B cell (primary cell): ENCODE results near the gene DCDC2C. TPM values are rescaled to one million over a fixed set of nuclear protein-coding genes. Genes with fewer than 3 reads are reported as not detected.

Experiments used
- ATAC-seq: fragments of 200-7000 bp; cut with Tn5 transposase; one replicate; pipeline ENCODE4 v1.10.0; 2021; ENCODE audit warnings: low read depth, mild to moderate bottlenecking, moderate number of reproducible peaks, moderate library complexity
- CTCF ChIA-PET: fragments of 350-600 bp; sonication (Branson Sonifier 250); formaldehyde crosslinking; loops from one replicate; lab custom pipeline; 2021; ENCODE audit warnings: antibody characterized with exemption, inconsistent platforms; lab: Charles Lee
- POLR2A ChIA-PET: fragments of 350-600 bp; sonication (Branson Sonifier 250); formaldehyde crosslinking; loops from one replicate; lab custom pipeline; 2021; ENCODE audit warnings: antibody characterized with exemption; lab: Charles Lee
- DNase-seq: peaks from one replicate; pipeline ENCODE4 v3.0.0; 2013
- H2AFZ ChIP-seq: 2 replicates; pipeline ENCODE4 v1.6.1; 2012; ENCODE audit warnings: mild to moderate bottlenecking, low read depth, low read length; ENCODE audit not compliant: insufficient read depth, poor library complexity, severe bottlenecking
- H3K27ac ChIP-seq, 2 donors: 1 replicate in 1 of 2; 2 replicates in 1 of 2; pipeline ENCODE4 v1.5.1; 2012 to 2013; ENCODE audit warnings: low read length in 2 of 2, mild to moderate bottlenecking in 2 of 2, moderate library complexity in 1 of 2
- H3K27me3 ChIP-seq, 4 experiments: fragments of 200-600 bp in 1 of 4; sonication (generic) in 1 of 4; replicated peaks in 1 of 4; 1 replicate in 2 of 4; 2 replicates in 2 of 4; pipeline versions ENCODE4 v1.6.1 to v1.7.0; 2013 to 2016; ENCODE audit warnings: low read length in 3 of 4, mild to moderate bottlenecking in 2 of 4, mixed read lengths in 1 of 4, moderate library complexity in 1 of 4; ENCODE audit not compliant: insufficient read depth in 4 of 4, control insufficient read depth in 3 of 4; ENCODE audit errors: control extremely low read depth in 1 of 4
- H3K36me3 ChIP-seq, 2 experiments: replicated peaks in 1 of 2; 1 replicate in 1 of 2; 2 replicates in 1 of 2; pipeline versions ENCODE4 v1.6.1 to v1.7.1; 2013; ENCODE audit warnings: low read length in 1 of 2; ENCODE audit not compliant: insufficient read depth in 2 of 2, control insufficient read depth in 1 of 2; ENCODE audit errors: control extremely low read depth in 1 of 2, extremely low read depth in 1 of 2
- H3K4me1 ChIP-seq, 2 donors: fragments of 200-600 bp in 1 of 2; sonication (generic) in 1 of 2; 1 replicate in 1 of 2; 2 replicates in 1 of 2; pipeline versions ENCODE4 v1.5.1 to v1.6.1; 2013 to 2017; ENCODE audit warnings: low read length in 2 of 2; ENCODE audit not compliant: control insufficient read depth in 2 of 2, insufficient read depth in 2 of 2
- H3K4me2 ChIP-seq: replicated peaks from 2 replicates; pipeline ENCODE3; 2012; ENCODE audit warnings: mild to moderate bottlenecking, low read depth, low read length; ENCODE audit not compliant: poor library complexity, severe bottlenecking
- H3K4me3 ChIP-seq, 5 experiments: fragments of 200-600 bp in 1 of 5; sonication (generic) in 1 of 5; 1 replicate in 3 of 5; 2 replicates in 2 of 5; pipeline versions ENCODE4 v1.5.1 to v1.7.0; 2011 to 2016; ENCODE audit warnings: low read length in 4 of 5, mild to moderate bottlenecking in 4 of 5, low read depth in 2 of 5, control low read depth in 1 of 5, moderate library complexity in 1 of 5; ENCODE audit not compliant: insufficient read depth in 1 of 5; ENCODE audit errors: control extremely low read depth in 1 of 5, extremely low read depth in 1 of 5
- H3K79me2 ChIP-seq: fragments of 200-600 bp; sonication (generic); one replicate; pipeline ENCODE4 v1.6.0; 2016; ENCODE audit warnings: low read length; ENCODE audit not compliant: control insufficient read depth, insufficient read depth
- H3K9ac ChIP-seq: fragments of 200-600 bp; sonication (generic); 2 replicates; pipeline ENCODE4 v1.6.1; 2017; ENCODE audit warnings: mild to moderate bottlenecking, low read length, moderate library complexity
- H3K9me3 ChIP-seq, 3 donors: one replicate each; pipeline versions ENCODE4 v1.6.1 to v1.7.1; 2013; ENCODE audit warnings: low read length in 2 of 3; ENCODE audit not compliant: control insufficient read depth in 2 of 3, insufficient read depth in 1 of 3; ENCODE audit errors: control extremely low read depth in 1 of 3
- H4K20me1 ChIP-seq: 2 replicates; pipeline ENCODE4 v1.6.0; 2012; ENCODE audit warnings: mild to moderate bottlenecking, low read length; ENCODE audit not compliant: insufficient read depth, control insufficient read depth, poor library complexity, severe bottlenecking
- H3K27ac Mint-ChIP-seq: one replicate; pipeline ENCODE4 v1.8.0; 2021; ENCODE audit warnings: mixed read lengths
- H3K27me3 Mint-ChIP-seq: one replicate; pipeline ENCODE4 v1.8.0; 2021; ENCODE audit warnings: mixed read lengths
- H3K4me1 Mint-ChIP-seq: one replicate; pipeline ENCODE4 v1.8.0; 2021; ENCODE audit warnings: mixed read lengths
- H3K4me3 Mint-ChIP-seq: one replicate; pipeline ENCODE4 v1.8.0; 2021; ENCODE audit warnings: mixed read lengths
- H3K9me3 Mint-ChIP-seq: one replicate; pipeline ENCODE4 v1.8.0; 2022; ENCODE audit warnings: mixed read lengths; ENCODE audit not compliant: insufficient read depth
- CTCF ChIP-seq: fragments of 200-600 bp; IDR thresholded peaks from one replicate; pipeline ENCODE4 v1.8.0; 2022; ENCODE audit warnings: antibody characterized with exemption, mild to moderate bottlenecking
- EZH2 ChIP-seq: IDR thresholded peaks from 2 replicates; pipeline ENCODE4 v1.6.1; 2012; ENCODE audit warnings: borderline replicate concordance, low read depth, mild to moderate bottlenecking, moderate library complexity, low read length; ENCODE audit not compliant: insufficient read depth, poor library complexity, severe bottlenecking
- WGBS: methylation state at CpG from one replicate; pipeline ENCODE4 v1.1.5; 2013; ENCODE audit warnings: missing lambda C conversion rate; ENCODE audit not compliant: insufficient coverage; 5-methylcytosine and 5-hydroxymethylcytosine counted together
- intact Hi-C: fragments of 100-400 bp; cut with micrococcal nuclease; formaldehyde crosslinking; loops from one replicate; pipeline ENCODE4 v1.10.0; 2022
- polyA plus RNA-seq: library from polyadenylated mRNA; depleted of rRNA; stranded (reverse); fragments of >200 nt; gene quantifications from 2 replicates; pipeline ENCODE4 v1.2.3, GENCODE V29; 2012
- total RNA-seq, 2 donors: library from RNA; stranded (reverse); fragments of 120-200 nt in 1 of 2; gene quantifications; 1 replicate in 1 of 2; 2 replicates in 1 of 2; pipeline versions ENCODE4 v1.2.3 to v1.2.4, GENCODE V29; 2013 to 2022

DCDC2C gene
- total and polyA plus RNA-seq, 2 donors (not counting 1 experiment from before 2014, with no cell fraction given) = not detected

- Histone ChIP-seq H3K79me2 (no peaks in the 10 kb centered on the region), H3K4me2 (no peak overlapping the region), H3K4me1 (no peaks in the 10 kb centered on the region), H2AFZ (no peak overlapping the region), H3K27ac (no peak overlapping the region), H3K36me3 (no peaks in the 10 kb centered on the region), H4K20me1 (no peaks in the 10 kb centered on the region), H3K9me3 (peaks cover 0 to 16% (median 0%) of the 10 kb centered on the region in 3 donors), H3K9ac (no peak overlapping the region), H3K4me3 (no peak overlapping the region), H3K27me3 (no peaks in the 10 kb centered on the region)
- CTCF ChIA-PET = no interaction called here
- ATAC-seq (no peak), DNase-seq (no peak)
- POLR2A ChIA-PET = no interaction called here
- H3K9me3 Mint-ChIP-seq = peaks cover 5% of the 10 kb centered on the region
- TF ChIP-seq CTCF (no peak), EZH2 (no peak)
- H3K4me3 Mint-ChIP-seq = no peak overlapping the region
- no peak overlapping the region for H3K27ac Mint-ChIP-seq
- intact Hi-C loops = no loop called here
- 67% methylated on average over 8 of the region's 8 CpGs for WGBS
- H3K4me1 Mint-ChIP-seq = no peaks in the 10 kb centered on the region
- H3K27me3 Mint-ChIP-seq = no peaks in the 10 kb centered on the region
Observed at GRCh38 chr2:3718679-3719078, 15.3 kb downstream of the DCDC2C start.

- Histone ChIP-seq H4K20me1 (no peaks in the 10 kb centered on the region), H3K4me3 (no peak overlapping the region), H3K36me3 (no peaks in the 10 kb centered on the region), H3K4me1 (no peaks in the 10 kb centered on the region), H3K27ac (no peak overlapping the region), H3K27me3 (peaks cover 0 to 6% (median 0%) of the 10 kb centered on the region in 4 experiments), H3K79me2 (no peaks in the 10 kb centered on the region), H3K9ac (no peak overlapping the region), H3K4me2 (no peak overlapping the region), H3K9me3 (peaks cover 0 to 7% (median 0%) of the 10 kb centered on the region in 3 donors), H2AFZ (no peak overlapping the region)
- DNase-seq (no peak), ATAC-seq (no peak)
- Mint-ChIP-seq H3K27ac (no peak overlapping the region), H3K4me1 (no peaks in the 10 kb centered on the region), H3K4me3 (no peak overlapping the region), H3K27me3 (peaks cover 7% of the 10 kb centered on the region), H3K9me3 (peaks cover 5% of the 10 kb centered on the region)
- no peak for TF ChIP-seq EZH2
- TF ChIP-seq CTCF = no peak
- ChIA-PET POLR2A (no interaction called here), CTCF (no interaction called here)
- whole genome bisulfite sequencing = 93% methylated on average over 11 of the region's 11 CpGs
- intact Hi-C loops = no loop called here
Observed at GRCh38 chr2:3725002-3725401, 21.6 kb downstream of the DCDC2C start.
